Sigmoid colon (tissue), 7 donors: ENCODE data around the gene ADSS1. TPM values are rescaled to one million over a fixed set of nuclear protein-coding genes. Genes with fewer than 3 reads are reported as not detected.
A peak's percentile ranks its signal among the peaks of the same experiment; 100 is the strongest.

Experiments used
- DNase-seq: peaks from one replicate; pipeline ENCODE4 v3.0.0-alpha.2; 2019
- H3K27ac ChIP-seq, 4 donors: fragments of 200-600 bp; sonication (generic); one replicate each; pipeline ENCODE4 v1.5.1; 2016 to 2019; ENCODE audit warnings: mild to moderate bottlenecking in 1 of 4
- H3K27me3 ChIP-seq, 3 donors: fragments of 200-600 bp; sonication (generic); one replicate each; pipeline ENCODE4 v1.5.1; 2019; ENCODE audit warnings: mild to moderate bottlenecking in 1 of 3
- H3K36me3 ChIP-seq, 4 donors: fragments of 200-600 bp; sonication (generic); one replicate each; pipeline ENCODE4 v1.5.1; 2016 to 2019
- H3K4me1 ChIP-seq, 4 donors: fragments of 200-600 bp; sonication (generic); one replicate each; pipeline ENCODE4 v1.5.1; 2017 to 2019
- H3K4me3 ChIP-seq, 4 donors: fragments of 200-600 bp; sonication (generic); one replicate each; pipeline ENCODE4 v1.5.1; 2017 to 2019; ENCODE audit warnings: mild to moderate bottlenecking in 2 of 4, moderate library complexity in 1 of 4
- H3K9me3 ChIP-seq, 4 donors: fragments of 200-600 bp in 3 of 4; sonication (generic) in 3 of 4; one replicate each; pipeline versions ENCODE4 v1.5.1 to v1.6.1; 2013 to 2019
- EP300 ChIP-seq, 4 donors: sonication (generic); formaldehyde crosslinking; IDR thresholded peaks; one replicate each; pipeline ENCODE4 v1.6.1; 2017; ENCODE audit warnings: antibody characterized with exemption in 4 of 4
- POLR2A ChIP-seq, 2 donors: fragments of 450-650 bp; IDR thresholded peaks; one replicate each; pipeline ENCODE4 v1.6.1; 2016; ENCODE audit warnings: antibody characterized with exemption in 2 of 2, mild to moderate bottlenecking in 2 of 2, moderate library complexity in 2 of 2
- POLR2AphosphoS5 ChIP-seq, 4 donors: sonication (generic); formaldehyde crosslinking; IDR thresholded peaks; one replicate each; pipeline ENCODE4 v1.6.1; 2017; ENCODE audit warnings: antibody characterized with exemption in 4 of 4
- WGBS, 2 donors: extraction: QIAGEN DNeasy Blood & Tissue Kit; methylation state at CpG; one replicate each; pipeline ENCODE4 v1.1.7; 2013; 5-methylcytosine and 5-hydroxymethylcytosine counted together
- intact Hi-C: fragments of 100-400 bp; cut with DNase I; formaldehyde crosslinking; loops from one replicate; pipeline ENCODE4 v1.15.1; 2023
- polyA plus RNA-seq, 3 donors: library from polyadenylated mRNA; stranded (reverse); fragments of 200-250 nt; gene quantifications; one replicate each; pipeline ENCODE4 v1.2.3, GENCODE V29; 2013
- total RNA-seq, 4 donors: library from RNA; depleted of rRNA; stranded (reverse); fragments of >200 nt; gene quantifications; one replicate each; pipeline ENCODE4 v1.1.0, GENCODE V29; 2016
- TF ChIP-seq, protein P1 (sequence below), 4 experiments: fragments of 450-650 bp in 3 of 4; fragments of 200-600 bp in 1 of 4; IDR thresholded peaks; one replicate each; pipeline ENCODE4 v1.5.1; 2016 to 2019; ENCODE audit warnings: antibody characterized with exemption in 4 of 4, mild to moderate bottlenecking in 3 of 4, moderate library complexity in 2 of 4
- donor health status: healthy with polysubstance abuse.
- donor health status: Bipolar disorder and iron deficiency.
- donor health status: healthy.

Gene ADSS1
- total and polyA plus RNA-seq, 7 donors, result 2.0 to 10.2 (median 5.3) TPM

DNA sequence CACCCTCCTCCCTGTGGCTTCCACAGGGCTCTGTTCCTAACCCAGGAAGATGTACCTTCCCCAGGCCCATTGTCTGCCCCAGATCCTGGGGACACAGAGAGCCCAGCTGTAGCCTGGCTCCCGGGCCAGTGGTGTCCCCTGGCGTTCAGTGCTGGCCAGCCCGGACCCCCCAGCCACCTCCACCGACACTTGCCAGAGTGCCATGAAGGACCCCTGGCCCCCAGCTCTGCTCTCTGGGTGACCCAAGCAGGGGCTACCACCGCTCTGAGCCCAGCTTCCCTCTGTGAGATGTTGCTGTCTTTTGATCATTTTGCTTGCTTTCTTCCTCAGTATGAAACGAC, 28.4 kb upstream of the ADSS1 start:
- DNase-seq, result no peak
- Histone ChIP-seq H3K27ac (peak overlapping the region; percentile 62 to 90 (median 76)), H3K4me3 (no peak overlapping the region), H3K4me1 (peaks cover 0 to 100% (median 100%) of the 10 kb centered on the region in 4 donors), H3K27me3 (no peaks in the 10 kb centered on the region), H3K36me3 (peaks cover 0 to 17% (median 0%) of the 10 kb centered on the region in 4 donors), H3K9me3 (no peaks in the 10 kb centered on the region)
- TF ChIP-seq POLR2AphosphoS5 (IDR thresholded peaks at IDR 0.05) (no peak), EP300 (IDR thresholded peaks at IDR 0.05) (no peak), POLR2A (IDR thresholded peaks at IDR 0.05) (no peak)
- TF ChIP-seq, protein P1, sequence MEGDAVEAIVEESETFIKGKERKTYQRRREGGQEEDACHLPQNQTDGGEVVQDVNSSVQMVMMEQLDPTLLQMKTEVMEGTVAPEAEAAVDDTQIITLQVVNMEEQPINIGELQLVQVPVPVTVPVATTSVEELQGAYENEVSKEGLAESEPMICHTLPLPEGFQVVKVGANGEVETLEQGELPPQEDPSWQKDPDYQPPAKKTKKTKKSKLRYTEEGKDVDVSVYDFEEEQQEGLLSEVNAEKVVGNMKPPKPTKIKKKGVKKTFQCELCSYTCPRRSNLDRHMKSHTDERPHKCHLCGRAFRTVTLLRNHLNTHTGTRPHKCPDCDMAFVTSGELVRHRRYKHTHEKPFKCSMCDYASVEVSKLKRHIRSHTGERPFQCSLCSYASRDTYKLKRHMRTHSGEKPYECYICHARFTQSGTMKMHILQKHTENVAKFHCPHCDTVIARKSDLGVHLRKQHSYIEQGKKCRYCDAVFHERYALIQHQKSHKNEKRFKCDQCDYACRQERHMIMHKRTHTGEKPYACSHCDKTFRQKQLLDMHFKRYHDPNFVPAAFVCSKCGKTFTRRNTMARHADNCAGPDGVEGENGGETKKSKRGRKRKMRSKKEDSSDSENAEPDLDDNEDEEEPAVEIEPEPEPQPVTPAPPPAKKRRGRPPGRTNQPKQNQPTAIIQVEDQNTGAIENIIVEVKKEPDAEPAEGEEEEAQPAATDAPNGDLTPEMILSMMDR (IDR thresholded peaks at IDR 0.05), result no peak
- intact Hi-C loops, result no loop called here
- WGBS, 2 donors, result 80 to 88% methylated on average over 6 of the region's 6 CpGs

DNA sequence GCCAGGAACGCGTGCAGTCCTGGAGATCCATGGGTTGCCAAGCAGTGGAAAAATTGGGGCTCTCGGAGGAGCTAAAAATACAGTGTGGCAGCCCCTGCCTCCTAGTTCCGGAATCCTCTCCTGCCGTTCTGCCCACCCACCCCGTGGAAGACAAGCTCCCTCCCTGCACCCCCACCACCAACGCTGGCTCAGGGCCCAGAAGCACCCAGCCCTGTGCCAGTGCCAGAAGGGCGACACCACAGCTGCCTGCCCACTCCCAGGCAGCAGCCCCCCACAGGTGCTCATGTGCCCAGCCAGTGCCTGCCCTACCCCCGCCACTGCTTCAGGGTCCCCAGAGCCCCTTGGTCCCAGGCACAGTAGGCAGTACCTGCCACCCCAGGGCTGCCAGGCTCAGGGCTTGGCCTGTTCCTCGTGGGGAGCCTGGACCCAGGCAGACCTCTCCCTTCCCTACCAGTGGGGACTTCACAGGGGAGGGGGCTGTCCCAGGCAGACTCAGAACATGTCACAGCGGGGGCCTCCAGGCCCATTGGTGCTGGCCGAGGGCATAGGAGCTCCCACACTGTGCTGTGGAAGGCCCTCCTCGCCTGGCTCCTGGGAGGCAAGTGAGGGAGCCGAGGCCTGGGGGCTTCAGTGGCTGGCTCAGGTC, 27.2 kb upstream of the ADSS1 start:
- WGBS, 2 donors, result 79 to 87% methylated on average over 14 of the region's 14 CpGs
- peaks cover 0 to 23% (median 5%) of the 10 kb centered on the region in 4 donors for H3K36me3 ChIP-seq

DNA sequence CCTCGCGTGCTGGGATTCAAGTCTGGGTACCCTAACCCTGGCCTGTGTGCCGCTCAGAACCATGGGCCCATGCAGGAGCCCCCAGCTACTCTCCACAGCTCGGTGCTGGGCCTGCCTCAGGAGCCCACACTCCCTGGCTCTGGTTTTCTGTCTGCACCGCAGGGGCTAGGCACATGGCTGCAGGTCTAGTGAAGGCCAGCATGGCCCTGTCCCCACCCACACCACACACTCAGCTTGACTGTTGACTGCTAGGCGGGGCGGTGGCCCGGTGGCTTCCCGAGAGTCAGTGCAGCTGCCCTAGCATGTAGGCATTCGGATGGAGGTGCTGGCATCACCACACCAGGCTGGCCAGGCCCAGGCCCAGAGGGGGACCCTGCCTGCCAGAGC, 26.7 kb upstream of the ADSS1 start:
- Histone ChIP-seq H3K27ac (peak overlapping the region; percentile 67 to 90 (median 76)), H3K36me3 (peaks cover 0 to 23% (median 9%) of the 10 kb centered on the region in 4 donors), H3K4me3 (no peak overlapping the region), H3K27me3 (no peaks in the 10 kb centered on the region), H3K4me1 (peaks cover 0 to 86% (median 84%) of the 10 kb centered on the region in 4 donors), H3K9me3 (no peaks in the 10 kb centered on the region)
- DNase-seq, result no peak
- WGBS, 2 donors, result 66 to 82% methylated on average over 10 of the region's 10 CpGs
- intact Hi-C loops, result no loop called here
- no peak for TF ChIP-seq POLR2A (IDR thresholded peaks at IDR 0.05)

More for the DNA sequence above, 27.2 kb upstream of the ADSS1 start:
- Histone ChIP-seq H3K4me1 (peaks cover 0 to 91% (median 89%) of the 10 kb centered on the region in 4 donors), H3K4me3 (no peak overlapping the region), H3K27ac (peak overlapping the region; percentile 67 to 90 (median 76)), H3K27me3 (no peaks in the 10 kb centered on the region), H3K9me3 (no peaks in the 10 kb centered on the region)
- DNase-seq, result no peak
- intact Hi-C loops, result no loop called here
- no peak for TF ChIP-seq POLR2A (IDR thresholded peaks at IDR 0.05)
- TF ChIP-seq EP300 (IDR thresholded peaks at IDR 0.05), result no peak
- no peak for TF ChIP-seq POLR2AphosphoS5 (IDR thresholded peaks at IDR 0.05)
- TF ChIP-seq, protein P1 (IDR thresholded peaks at IDR 0.05), result no peak

DNA sequence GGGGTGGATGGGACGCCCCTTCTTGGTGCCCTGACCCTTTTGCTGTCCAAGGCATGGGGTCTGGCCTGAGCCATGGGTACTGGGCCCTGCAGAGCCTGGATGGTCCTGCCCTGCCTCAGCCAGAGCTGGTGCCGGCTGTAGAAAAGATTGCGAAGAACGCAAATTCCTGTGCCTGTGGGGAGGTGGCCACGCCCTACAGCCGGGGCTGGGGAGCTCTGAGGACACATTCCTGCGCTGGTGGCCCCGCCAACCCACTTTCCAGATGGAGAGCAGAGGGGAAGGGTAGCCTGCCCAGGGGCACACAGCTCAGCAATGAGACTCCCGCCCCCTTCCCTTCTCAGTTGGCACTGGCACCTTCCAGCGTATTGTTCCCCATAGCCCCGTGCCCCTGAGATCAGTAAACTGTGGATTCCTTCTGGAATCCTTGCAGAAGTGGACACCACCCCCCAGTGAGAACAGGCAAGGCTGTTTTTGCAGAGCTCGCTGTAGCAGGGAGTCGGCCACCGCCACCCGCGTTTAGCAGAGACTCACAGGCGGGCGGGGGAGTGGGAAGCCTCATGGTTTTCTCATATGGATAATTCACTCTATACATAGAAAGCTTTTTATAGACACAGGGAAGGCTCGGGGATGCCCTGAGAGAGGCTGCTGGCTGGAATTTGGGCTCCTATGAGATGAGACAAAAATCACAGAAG, 26.0 kb upstream of the ADSS1 start:
- no peaks in the 10 kb centered on the region for H3K27me3 ChIP-seq
- peaks cover 0 to 78% (median 77%) of the 10 kb centered on the region in 4 donors for H3K4me1 ChIP-seq
- no peak for DNase-seq
- H3K36me3 ChIP-seq, result peaks cover 1 to 24% (median 13%) of the 10 kb centered on the region in 4 donors
- peak overlapping the region; percentile 67 to 90 (median 76) for H3K27ac ChIP-seq
- TF ChIP-seq POLR2A (IDR thresholded peaks at IDR 0.05) (no peak), POLR2AphosphoS5 (IDR thresholded peaks at IDR 0.05) (peak in 1 of 4 donors; percentile 14)
- H3K9me3 ChIP-seq, result no peaks in the 10 kb centered on the region
- 70 to 75% methylated on average over 19 of the region's 19 CpGs for WGBS, 2 donors
- peak overlapping the region in 2 of 4 donors; percentile 6 to 19 for H3K4me3 ChIP-seq
- intact Hi-C loops, result no loop called here

DNA sequence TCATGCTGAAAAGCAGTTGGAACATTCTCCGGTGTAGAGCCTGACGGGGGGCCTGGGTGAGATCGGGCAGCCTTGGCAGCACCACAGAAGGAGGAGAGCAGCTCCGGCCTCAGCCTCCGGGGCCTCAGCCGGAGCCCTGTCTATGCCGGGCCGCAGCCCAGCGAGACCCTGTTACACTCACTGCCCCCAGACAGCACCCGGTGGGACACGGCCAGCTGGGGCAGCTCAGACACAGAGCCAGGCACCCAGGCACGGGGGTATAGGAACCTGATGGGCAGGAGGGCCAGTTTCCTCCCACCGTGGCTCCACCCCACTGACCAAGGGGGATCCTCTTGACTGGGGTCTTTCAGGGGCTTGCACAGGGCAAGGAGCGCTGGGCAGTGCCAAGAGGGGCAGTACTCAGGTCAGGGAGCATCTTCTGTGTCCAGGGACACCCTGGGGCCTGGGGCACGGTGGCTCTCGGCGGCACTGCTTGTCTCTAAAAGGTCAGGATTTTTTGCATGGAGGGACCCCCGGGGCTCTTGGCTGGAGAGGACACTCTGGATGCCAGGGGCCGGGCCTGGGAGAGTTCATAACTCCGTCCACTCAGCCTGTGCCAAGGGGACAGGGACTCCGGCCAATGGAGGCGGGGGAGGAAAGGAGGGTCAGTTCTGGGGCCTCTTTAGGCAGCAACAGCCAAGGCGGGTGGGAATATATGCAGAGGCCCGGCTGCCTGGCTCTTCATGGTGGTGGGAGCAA, 25.2 kb upstream of the ADSS1 start:
- Histone ChIP-seq H3K4me3 (peak overlapping the region in 3 of 4 donors; percentile 6 to 20 (median 19)), H3K4me1 (peaks cover 0 to 70% (median 69%) of the 10 kb centered on the region in 4 donors), H3K9me3 (no peaks in the 10 kb centered on the region), H3K36me3 (peaks cover 7 to 32% (median 21%) of the 10 kb centered on the region in 4 donors), H3K27me3 (no peaks in the 10 kb centered on the region), H3K27ac (peak overlapping the region; percentile 67 to 90 (median 76))
- no peak for DNase-seq
- intact Hi-C loops, result no loop called here
- WGBS, 2 donors, result 81 to 91% methylated on average over 24 of the region's 24 CpGs
- TF ChIP-seq EP300 (IDR thresholded peaks at IDR 0.05) (no peak), POLR2AphosphoS5 (IDR thresholded peaks at IDR 0.05) (no peak), POLR2A (IDR thresholded peaks at IDR 0.05) (no peak)
- TF ChIP-seq, protein P1 (IDR thresholded peaks at IDR 0.05), result no peak
